Uterus (tissue), 4 donors: ENCODE data around the gene MEGF8. TPM values are rescaled to one million over a fixed set of nuclear protein-coding genes. Genes with fewer than 3 reads are reported as not detected.

ENCODE experiments used
- DNase-seq, 2 donors: peaks; one replicate each; pipeline ENCODE4 v3.0.0-alpha.2; 2019 to 2020
- H3K27ac ChIP-seq, 2 donors: fragments of 200-600 bp; sonication (generic); 1 replicate in 1 of 2; 2 replicates in 1 of 2; pipeline ENCODE4 v1.5.1; 2016 to 2018
- H3K27me3 ChIP-seq, 2 donors: fragments of 200-600 bp; sonication (generic); one replicate each; pipeline ENCODE4 v1.5.1; 2018 to 2019; ENCODE audit warnings: control low read depth in 1 of 2
- H3K36me3 ChIP-seq, 2 donors: fragments of 200-600 bp; sonication (generic); one replicate each; pipeline ENCODE4 v1.5.1; 2019; ENCODE audit warnings: control low read depth in 1 of 2
- H3K4me1 ChIP-seq, 2 donors: fragments of 200-600 bp; sonication (generic); one replicate each; pipeline ENCODE4 v1.5.1; 2018 to 2019; ENCODE audit warnings: control low read depth in 1 of 2
- H3K4me3 ChIP-seq, 2 donors: fragments of 200-600 bp; sonication (generic); 1 replicate in 1 of 2; 2 replicates in 1 of 2; pipeline ENCODE4 v1.5.1; 2018 to 2019; ENCODE audit warnings: mild to moderate bottlenecking in 1 of 2
- H3K9me3 ChIP-seq, 2 donors: fragments of 200-600 bp; sonication (generic); one replicate each; pipeline ENCODE4 v1.5.1; 2019; ENCODE audit warnings: control low read depth in 1 of 2
- POLR2A ChIP-seq, 2 donors: fragments of 450-650 bp; IDR thresholded peaks; one replicate each; pipeline ENCODE4 v1.6.1; 2016; ENCODE audit warnings: antibody characterized with exemption in 2 of 2, mild to moderate bottlenecking in 1 of 2, moderate library complexity in 1 of 2
- intact Hi-C: fragments of 100-400 bp; cut with DNase I; formaldehyde crosslinking; loops from one replicate; pipeline ENCODE4 v1.15.1; 2023; ENCODE audit warnings: low total_unique reads
- total RNA-seq, 4 donors: library from RNA; depleted of rRNA in 3 of 4; stranded (reverse); fragments of >200 nt in 3 of 4; gene quantifications; one replicate each; pipeline versions ENCODE4 v1.1.0 to v1.2.4, GENCODE V29; 2014 to 2023
- TF ChIP-seq, protein P1 (sequence below), 4 experiments: fragments of 200-600 bp in 2 of 4; fragments of 450-650 bp in 2 of 4; sonication (generic) in 2 of 4; IDR thresholded peaks; one replicate each; pipeline ENCODE4 v1.5.1; 2016 to 2019; ENCODE audit warnings: antibody characterized with exemption in 4 of 4, mild to moderate bottlenecking in 2 of 4, moderate library complexity in 1 of 4
- donor health status: DM: yes; HTN: yes; CAD: no.

MEGF8 gene
- total RNA-seq, 4 donors from 2014 or later = 3.6 to 30.0 (median 19.1) TPM

DNA sequence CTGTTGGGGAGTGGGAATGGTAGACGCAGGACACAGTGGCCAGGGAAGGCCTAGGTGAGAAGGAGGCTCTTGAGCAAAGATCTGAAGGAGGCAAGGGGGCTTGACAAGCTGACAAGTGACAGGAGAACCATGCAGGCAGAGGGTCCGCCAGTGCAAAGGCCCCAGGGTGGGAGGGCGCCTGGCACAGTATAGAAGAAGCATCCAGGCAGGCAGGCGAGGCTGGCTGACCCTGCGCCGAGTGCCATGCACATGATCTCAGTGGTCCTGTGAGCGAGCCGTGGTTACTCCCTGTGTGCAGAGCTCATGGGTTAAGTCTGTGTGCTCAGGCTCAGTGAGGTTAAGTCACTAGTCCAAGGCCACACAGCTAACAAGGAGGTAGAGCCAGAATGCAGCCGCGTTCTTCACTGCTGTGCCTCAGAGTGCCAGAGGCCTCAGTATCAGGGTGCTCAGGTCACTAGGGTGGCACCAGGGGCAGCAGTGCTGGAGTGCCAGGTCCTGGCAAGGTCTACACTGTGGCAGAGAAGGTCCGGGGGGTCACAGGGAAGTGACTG is 49.5 kb downstream of the MEGF8 start:
- H3K4me1 ChIP-seq = no peaks in the 10 kb centered on the region
- no peaks in the 10 kb centered on the region for H3K36me3 ChIP-seq
- no peak overlapping the region for H3K4me3 ChIP-seq
- no peak for DNase-seq
- no peaks in the 10 kb centered on the region for H3K9me3 ChIP-seq
- intact Hi-C loops = no loop called here
- H3K27me3 ChIP-seq = no peaks in the 10 kb centered on the region
- no peak for TF ChIP-seq POLR2A (IDR thresholded peaks at IDR 0.05)
- TF ChIP-seq, protein P1, sequence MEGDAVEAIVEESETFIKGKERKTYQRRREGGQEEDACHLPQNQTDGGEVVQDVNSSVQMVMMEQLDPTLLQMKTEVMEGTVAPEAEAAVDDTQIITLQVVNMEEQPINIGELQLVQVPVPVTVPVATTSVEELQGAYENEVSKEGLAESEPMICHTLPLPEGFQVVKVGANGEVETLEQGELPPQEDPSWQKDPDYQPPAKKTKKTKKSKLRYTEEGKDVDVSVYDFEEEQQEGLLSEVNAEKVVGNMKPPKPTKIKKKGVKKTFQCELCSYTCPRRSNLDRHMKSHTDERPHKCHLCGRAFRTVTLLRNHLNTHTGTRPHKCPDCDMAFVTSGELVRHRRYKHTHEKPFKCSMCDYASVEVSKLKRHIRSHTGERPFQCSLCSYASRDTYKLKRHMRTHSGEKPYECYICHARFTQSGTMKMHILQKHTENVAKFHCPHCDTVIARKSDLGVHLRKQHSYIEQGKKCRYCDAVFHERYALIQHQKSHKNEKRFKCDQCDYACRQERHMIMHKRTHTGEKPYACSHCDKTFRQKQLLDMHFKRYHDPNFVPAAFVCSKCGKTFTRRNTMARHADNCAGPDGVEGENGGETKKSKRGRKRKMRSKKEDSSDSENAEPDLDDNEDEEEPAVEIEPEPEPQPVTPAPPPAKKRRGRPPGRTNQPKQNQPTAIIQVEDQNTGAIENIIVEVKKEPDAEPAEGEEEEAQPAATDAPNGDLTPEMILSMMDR (IDR thresholded peaks at IDR 0.05) = no peak
- H3K27ac ChIP-seq = no peak overlapping the region

DNA sequence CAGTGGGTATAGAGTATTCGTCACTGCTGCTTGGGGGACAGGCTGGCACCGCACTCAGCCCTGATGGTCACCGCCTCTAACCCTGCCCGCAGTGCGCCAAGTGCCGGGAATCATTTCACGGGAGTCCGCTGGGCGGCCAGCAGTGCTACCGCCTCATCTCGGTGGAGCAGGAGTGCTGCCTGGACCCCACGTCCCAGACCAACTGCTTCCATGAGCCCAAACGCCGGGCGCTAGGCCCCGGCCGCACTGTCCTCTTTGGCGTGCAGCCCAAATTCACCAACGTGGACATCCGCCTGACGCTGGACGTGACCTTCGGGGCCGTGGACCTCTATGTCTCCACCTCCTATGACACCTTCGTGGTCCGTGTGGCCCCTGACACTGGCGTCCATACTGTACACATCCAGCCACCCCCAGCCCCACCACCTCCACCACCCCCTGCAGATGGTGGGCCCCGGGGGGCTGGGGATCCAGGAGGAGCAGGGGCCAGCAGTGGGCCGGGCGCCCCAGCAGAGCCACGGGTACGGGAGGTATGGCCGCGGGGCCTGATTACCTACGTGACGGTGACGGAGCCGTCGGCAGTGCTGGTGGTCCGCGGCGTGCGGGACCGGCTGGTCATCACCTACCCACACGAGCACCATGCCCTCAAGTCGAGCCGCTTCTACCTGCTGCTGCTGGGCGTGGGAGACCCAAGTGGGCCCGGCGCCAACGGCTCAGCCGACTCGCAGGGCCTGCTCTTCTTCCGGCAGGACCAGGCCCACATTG is 50.2 kb downstream of the MEGF8 start:
- TF ChIP-seq POLR2A (IDR thresholded peaks at IDR 0.05) = no peak
- TF ChIP-seq, protein P1 (IDR thresholded peaks at IDR 0.05) = no peak
- H3K27me3 ChIP-seq = no peaks in the 10 kb centered on the region
- no peaks in the 10 kb centered on the region for H3K4me1 ChIP-seq
- H3K9me3 ChIP-seq = no peaks in the 10 kb centered on the region
- no peak overlapping the region for H3K27ac ChIP-seq
- DNase-seq = no peak
- no peaks in the 10 kb centered on the region for H3K36me3 ChIP-seq
- intact Hi-C loops = no loop called here
- H3K4me3 ChIP-seq = no peak overlapping the region

DNA sequence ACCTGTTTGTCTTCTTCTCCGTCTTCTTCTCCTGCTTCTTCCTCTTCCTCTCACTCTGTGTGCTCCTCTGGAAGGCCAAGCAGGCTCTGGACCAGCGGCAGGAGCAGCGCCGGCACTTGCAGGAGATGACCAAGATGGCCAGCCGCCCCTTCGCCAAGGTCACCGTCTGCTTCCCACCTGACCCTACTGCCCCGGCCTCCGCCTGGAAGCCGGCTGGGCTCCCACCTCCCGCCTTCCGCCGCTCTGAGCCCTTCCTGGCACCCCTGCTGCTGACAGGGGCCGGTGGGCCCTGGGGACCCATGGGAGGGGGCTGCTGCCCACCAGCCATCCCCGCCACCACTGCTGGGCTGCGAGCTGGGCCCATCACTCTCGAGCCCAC is 50.7 kb downstream of the MEGF8 start:
- no peak for DNase-seq
- no peaks in the 10 kb centered on the region for H3K4me1 ChIP-seq
- H3K4me3 ChIP-seq = no peak overlapping the region
- no peak overlapping the region for H3K27ac ChIP-seq
- no peaks in the 10 kb centered on the region for H3K36me3 ChIP-seq
- intact Hi-C loops = no loop called here
- H3K9me3 ChIP-seq = no peaks in the 10 kb centered on the region
- no peak for TF ChIP-seq POLR2A (IDR thresholded peaks at IDR 0.05)
- TF ChIP-seq, protein P1 (IDR thresholded peaks at IDR 0.05) = no peak
- no peaks in the 10 kb centered on the region for H3K27me3 ChIP-seq

DNA sequence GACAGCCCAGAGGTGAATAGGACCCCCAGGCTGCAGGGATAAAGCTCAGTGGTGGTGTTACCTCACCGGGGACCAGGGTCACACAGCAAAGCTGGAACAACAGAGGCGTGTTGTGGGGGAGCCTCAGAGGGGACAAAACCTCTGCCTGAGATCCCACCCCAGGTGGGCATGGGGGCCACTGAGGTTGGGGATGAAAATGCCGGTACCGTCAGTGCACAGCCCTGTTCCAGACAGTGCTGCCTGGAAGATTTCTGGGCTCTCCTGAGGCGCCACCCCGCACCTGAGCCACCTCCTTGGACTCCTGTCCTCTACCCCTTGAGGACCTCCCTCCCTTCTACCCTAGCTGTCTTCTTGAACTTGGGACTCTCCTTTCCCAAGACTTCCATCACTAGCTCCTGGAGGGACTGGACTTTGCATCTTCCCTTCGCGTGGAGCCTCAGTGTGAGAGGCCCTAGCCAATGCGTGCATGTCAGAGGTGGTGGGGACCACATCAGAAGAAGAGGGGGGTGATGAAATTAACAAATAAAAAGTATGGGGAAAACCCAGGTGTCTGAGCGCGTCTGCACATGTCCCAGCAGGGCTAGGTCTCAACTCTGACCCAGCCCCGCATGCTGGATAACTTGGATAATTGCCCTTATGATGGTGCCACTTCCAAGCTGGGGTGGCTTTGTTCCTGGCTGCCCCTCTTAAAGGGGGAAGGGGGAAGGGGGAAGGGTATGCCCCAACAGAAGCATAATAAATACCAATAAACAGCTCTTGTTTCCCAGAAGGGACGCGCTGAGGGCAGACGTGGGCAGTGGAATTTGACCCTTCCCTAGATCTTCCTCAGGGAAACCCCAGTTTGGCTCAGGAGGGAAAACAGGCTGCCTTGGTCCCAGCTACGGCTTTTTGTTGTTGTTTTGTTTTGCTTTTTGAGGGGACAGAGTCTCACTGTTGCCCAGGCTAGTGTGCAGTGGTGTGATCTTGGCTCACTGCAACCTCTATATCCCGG is 53.1 kb downstream of the MEGF8 start:
- Histone ChIP-seq H3K36me3 (no peaks in the 10 kb centered on the region), H3K4me1 (no peaks in the 10 kb centered on the region), H3K9me3 (no peaks in the 10 kb centered on the region), H3K27ac (no peak overlapping the region), H3K27me3 (no peaks in the 10 kb centered on the region), H3K4me3 (no peak overlapping the region)
- intact Hi-C loops = no loop called here
- no peak for TF ChIP-seq POLR2A (IDR thresholded peaks at IDR 0.05)
- TF ChIP-seq, protein P1 (IDR thresholded peaks at IDR 0.05) = no peak
- no peak for DNase-seq
